Progenitor cell of endocrine pancreas (in vitro differentiated cells): ENCODE measurements around the gene POLQ. TPM values are rescaled to one million over a fixed set of nuclear protein-coding genes. Genes with fewer than 3 reads are reported as not detected.
A peak's percentile ranks its signal among the peaks of the same experiment; 100 is the strongest.

ENCODE experiments used
- DNase-seq: peaks from one replicate; pipeline ENCODE4 v3.0.0; 2021; ENCODE audit warnings: low spot score; ENCODE audit not compliant: unreplicated experiment
- H3K27ac Mint-ChIP-seq: 2 replicates; pipeline ENCODE4 v1.8.0; 2021; ENCODE audit warnings: mild to moderate bottlenecking, moderate library complexity, mixed read lengths
- H3K27me3 Mint-ChIP-seq: 2 replicates; pipeline ENCODE4 v1.8.0; 2021; ENCODE audit warnings: mixed read lengths
- H3K36me3 Mint-ChIP-seq: 2 replicates; pipeline ENCODE4 v1.8.0; 2022; ENCODE audit warnings: mixed read lengths; ENCODE audit not compliant: insufficient read depth
- H3K4me1 Mint-ChIP-seq: 2 replicates; pipeline ENCODE4 v1.8.0; 2021; ENCODE audit warnings: low read depth, mixed read lengths
- H3K4me3 Mint-ChIP-seq: 2 replicates; pipeline ENCODE4 v1.8.0; 2021; ENCODE audit warnings: low read depth, mild to moderate bottlenecking, moderate library complexity, mixed read lengths
- H3K9me3 Mint-ChIP-seq: 2 replicates; pipeline ENCODE4 v1.8.0; 2021; ENCODE audit warnings: low read depth, mixed read lengths
- CTCF ChIP-seq: fragments of 200-600 bp; sonication (generic); IDR thresholded peaks from one replicate; pipeline ENCODE4 v1.5.0; 2021; ENCODE audit warnings: antibody characterized with exemption, mild to moderate bottlenecking; ENCODE audit not compliant: unreplicated experiment
- total RNA-seq: library from RNA; stranded (reverse); gene quantifications from 2 replicates; pipeline ENCODE4 v1.2.1, GENCODE V29; 2021

The POLQ gene
- total RNA-seq, 1 donor from 2014 or later: 9.9 TPM

GRCh38 chr3:121531269-121531668 lies 14.5 kb downstream of the POLQ start:
- Mint-ChIP-seq H3K36me3 (peaks cover 6% of the 10 kb centered on the region), H3K27ac (no peak overlapping the region), H3K4me1 (no peaks in the 10 kb centered on the region), H3K27me3 (no peaks in the 10 kb centered on the region), H3K4me3 (no peak overlapping the region), H3K9me3 (no peaks in the 10 kb centered on the region)
- DNase-seq: no peak
- TF ChIP-seq CTCF: no peak

- TF ChIP-seq CTCF: peak; percentile 59
- no peaks in the 10 kb centered on the region for H3K27me3 Mint-ChIP-seq
- H3K36me3 Mint-ChIP-seq: peaks cover 11% of the 10 kb centered on the region
- no peaks in the 10 kb centered on the region for H3K9me3 Mint-ChIP-seq
- H3K27ac Mint-ChIP-seq: no peak overlapping the region
- no peak for DNase-seq
- H3K4me3 Mint-ChIP-seq: no peak overlapping the region
- H3K4me1 Mint-ChIP-seq: no peaks in the 10 kb centered on the region
These were observed 16.5 kb downstream of the POLQ start for GRCh38 chr3:121529308-121529707.

GRCh38 chr3:121520510-121520909 lies 25.3 kb downstream of the POLQ start:
- Mint-ChIP-seq H3K27ac (no peak overlapping the region), H3K36me3 (peaks cover 13% of the 10 kb centered on the region), H3K9me3 (no peaks in the 10 kb centered on the region), H3K4me3 (no peak overlapping the region), H3K27me3 (no peaks in the 10 kb centered on the region), H3K4me1 (no peaks in the 10 kb centered on the region)
- DNase-seq: no peak
- no peak for TF ChIP-seq CTCF

DNA sequence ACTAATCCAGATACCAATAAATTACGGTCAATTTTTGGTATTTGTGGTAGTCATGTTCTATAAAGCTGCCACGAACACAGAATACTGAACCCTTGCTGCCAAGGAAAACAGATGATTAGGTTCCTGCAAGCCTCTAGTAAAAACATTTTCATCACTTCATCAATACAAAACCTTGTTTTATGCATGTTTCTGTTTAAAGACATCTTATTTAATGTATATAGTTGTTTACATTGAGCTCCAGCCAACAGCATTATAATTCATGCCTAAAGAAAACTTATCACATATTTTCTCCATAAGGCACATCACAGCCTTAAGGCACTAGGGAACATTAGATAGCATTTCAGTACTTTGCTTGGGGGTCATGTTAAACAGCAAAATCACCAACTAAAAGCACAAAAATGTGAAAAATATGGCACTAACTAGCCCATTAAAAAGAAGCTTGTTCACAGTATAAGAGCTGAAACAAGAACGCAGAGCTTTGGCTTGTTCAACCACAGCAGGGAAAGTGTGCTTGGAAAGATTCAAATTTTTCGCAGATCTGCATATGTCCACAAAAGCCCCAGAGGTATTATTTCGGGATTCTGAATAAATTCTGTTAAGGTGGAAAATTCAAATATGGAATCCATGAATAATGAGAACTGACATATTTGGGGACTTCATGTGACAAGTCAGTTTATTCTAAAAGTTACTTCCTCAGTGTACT lies 27.7 kb downstream of the POLQ start:
- H3K27ac Mint-ChIP-seq: no peak overlapping the region
- DNase-seq: no peak
- H3K36me3 Mint-ChIP-seq: peaks cover 12% of the 10 kb centered on the region
- no peaks in the 10 kb centered on the region for H3K9me3 Mint-ChIP-seq
- no peaks in the 10 kb centered on the region for H3K27me3 Mint-ChIP-seq
- no peak for TF ChIP-seq CTCF
- H3K4me3 Mint-ChIP-seq: no peak overlapping the region
- H3K4me1 Mint-ChIP-seq: no peaks in the 10 kb centered on the region

- no peak for TF ChIP-seq CTCF
- Mint-ChIP-seq H3K4me1 (no peaks in the 10 kb centered on the region), H3K9me3 (no peaks in the 10 kb centered on the region), H3K27me3 (no peaks in the 10 kb centered on the region), H3K36me3 (peaks cover 11% of the 10 kb centered on the region), H3K27ac (no peak overlapping the region), H3K4me3 (no peak overlapping the region)
- no peak for DNase-seq
These were observed 29.9 kb downstream of the POLQ start for GRCh38 chr3:121515862-121516261.
